Measurements from ENCODE around the gene THSD7A. TPM values are rescaled to one million over a fixed set of nuclear protein-coding genes. Genes with fewer than 3 reads are reported as not detected.

Gene THSD7A
- total RNA-seq, 1 donor from 2014 or later: 0.28 TPM

DNA sequence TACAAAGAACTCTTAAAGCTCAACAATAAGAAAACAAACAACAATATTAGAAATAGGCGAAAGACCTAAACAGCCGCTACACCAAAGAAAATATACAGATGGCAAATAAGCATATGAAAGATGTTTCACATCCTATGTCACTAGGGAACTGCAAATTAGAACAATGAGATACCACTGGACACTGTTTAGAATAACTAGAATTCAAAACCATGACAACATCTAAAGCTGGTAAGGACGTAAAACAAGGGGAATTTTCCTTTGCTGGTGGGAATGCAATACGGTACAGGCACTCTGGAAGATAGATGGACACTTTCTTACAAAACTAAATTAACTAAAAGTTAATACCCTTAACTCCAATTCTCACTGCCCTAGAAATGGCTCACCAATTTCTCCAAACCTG is 44.5 kb downstream of the THSD7A start:
- TF ChIP-seq EZH2phosphoT487 (IDR thresholded peaks at IDR 0.05) (no peak), EZH2 (IDR thresholded peaks at IDR 0.05) (no peak)
- TF ChIP-seq, protein P1, sequence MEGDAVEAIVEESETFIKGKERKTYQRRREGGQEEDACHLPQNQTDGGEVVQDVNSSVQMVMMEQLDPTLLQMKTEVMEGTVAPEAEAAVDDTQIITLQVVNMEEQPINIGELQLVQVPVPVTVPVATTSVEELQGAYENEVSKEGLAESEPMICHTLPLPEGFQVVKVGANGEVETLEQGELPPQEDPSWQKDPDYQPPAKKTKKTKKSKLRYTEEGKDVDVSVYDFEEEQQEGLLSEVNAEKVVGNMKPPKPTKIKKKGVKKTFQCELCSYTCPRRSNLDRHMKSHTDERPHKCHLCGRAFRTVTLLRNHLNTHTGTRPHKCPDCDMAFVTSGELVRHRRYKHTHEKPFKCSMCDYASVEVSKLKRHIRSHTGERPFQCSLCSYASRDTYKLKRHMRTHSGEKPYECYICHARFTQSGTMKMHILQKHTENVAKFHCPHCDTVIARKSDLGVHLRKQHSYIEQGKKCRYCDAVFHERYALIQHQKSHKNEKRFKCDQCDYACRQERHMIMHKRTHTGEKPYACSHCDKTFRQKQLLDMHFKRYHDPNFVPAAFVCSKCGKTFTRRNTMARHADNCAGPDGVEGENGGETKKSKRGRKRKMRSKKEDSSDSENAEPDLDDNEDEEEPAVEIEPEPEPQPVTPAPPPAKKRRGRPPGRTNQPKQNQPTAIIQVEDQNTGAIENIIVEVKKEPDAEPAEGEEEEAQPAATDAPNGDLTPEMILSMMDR (IDR thresholded peaks at IDR 0.05): no peak
- Histone ChIP-seq H2AFZ (replicated peaks) (no peak overlapping the region), H4K20me1 (ENCODE audit: low read depth) (no peaks in the 10 kb centered on the region), H3K9ac (no peak overlapping the region), H3K27me3 (no peaks in the 10 kb centered on the region), H3K27ac (no peak overlapping the region), H3K9me3 (ENCODE audit: low read depth) (no peaks in the 10 kb centered on the region), H3K4me2 (no peak overlapping the region), H3F3A (ENCODE audit: low read depth) (no peaks in the 10 kb centered on the region), H3K79me2 (ENCODE audit: low read depth) (no peaks in the 10 kb centered on the region), H3K36me3 (no peaks in the 10 kb centered on the region), H3K4me3 (no peak overlapping the region), H3K4me1 (no peaks in the 10 kb centered on the region)
- Mint-ChIP-seq H3K4me1 (no peaks in the 10 kb centered on the region), H3K9me3 (no peaks in the 10 kb centered on the region), H3K27ac (no peak overlapping the region), H3K4me3 (no peak overlapping the region), H3K36me3 (no peaks in the 10 kb centered on the region), H3K27me3 (ENCODE audit: insufficient read depth, low read depth) (no peaks in the 10 kb centered on the region)
- DNase-seq (ENCODE audit: low spot score): no peak

DNA sequence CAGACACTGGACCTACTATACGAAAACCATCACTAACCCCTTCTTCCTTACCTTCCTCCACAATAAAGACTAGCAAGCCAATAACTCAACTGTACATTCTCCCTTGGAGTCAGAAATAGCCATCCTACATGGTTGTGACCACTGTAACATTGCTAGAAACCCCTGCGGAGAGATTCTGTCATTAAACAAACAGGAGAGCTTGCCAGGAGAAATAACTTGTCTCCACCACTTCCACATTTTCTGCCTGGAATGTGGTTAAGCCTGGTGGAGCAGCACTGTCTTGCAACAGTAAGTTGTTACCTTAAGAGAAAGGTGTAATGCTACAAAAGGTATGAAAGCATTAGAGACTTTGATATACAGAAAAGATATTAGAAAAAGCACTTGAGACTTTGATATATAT is 45.8 kb downstream of the THSD7A start:
- Histone ChIP-seq H3K4me3 (no peak overlapping the region), H2AFZ (replicated peaks) (peak overlapping the region; percentile 78), H3K4me1 (no peaks in the 10 kb centered on the region), H4K20me1 (ENCODE audit: low read depth) (no peaks in the 10 kb centered on the region), H3K36me3 (no peaks in the 10 kb centered on the region), H3F3A (ENCODE audit: low read depth) (no peaks in the 10 kb centered on the region), H3K4me2 (no peak overlapping the region), H3K27ac (no peak overlapping the region), H3K27me3 (no peaks in the 10 kb centered on the region), H3K79me2 (ENCODE audit: low read depth) (no peaks in the 10 kb centered on the region), H3K9me3 (ENCODE audit: low read depth) (no peaks in the 10 kb centered on the region), H3K9ac (no peak overlapping the region)
- no peaks in the 10 kb centered on the region for H3K36me3 Mint-ChIP-seq
- no peaks in the 10 kb centered on the region for H3K9me3 Mint-ChIP-seq
- H3K4me1 Mint-ChIP-seq: no peaks in the 10 kb centered on the region
- no peak overlapping the region for H3K4me3 Mint-ChIP-seq
- no peak overlapping the region for H3K27ac Mint-ChIP-seq
- no peaks in the 10 kb centered on the region for H3K27me3 Mint-ChIP-seq (ENCODE audit: insufficient read depth, low read depth)
- TF ChIP-seq EZH2phosphoT487 (IDR thresholded peaks at IDR 0.05) (no peak), EZH2 (IDR thresholded peaks at IDR 0.05) (no peak)
- TF ChIP-seq, protein P1 (IDR thresholded peaks at IDR 0.05): no peak
- peak; percentile 3 for DNase-seq (ENCODE audit: low spot score)

DNA sequence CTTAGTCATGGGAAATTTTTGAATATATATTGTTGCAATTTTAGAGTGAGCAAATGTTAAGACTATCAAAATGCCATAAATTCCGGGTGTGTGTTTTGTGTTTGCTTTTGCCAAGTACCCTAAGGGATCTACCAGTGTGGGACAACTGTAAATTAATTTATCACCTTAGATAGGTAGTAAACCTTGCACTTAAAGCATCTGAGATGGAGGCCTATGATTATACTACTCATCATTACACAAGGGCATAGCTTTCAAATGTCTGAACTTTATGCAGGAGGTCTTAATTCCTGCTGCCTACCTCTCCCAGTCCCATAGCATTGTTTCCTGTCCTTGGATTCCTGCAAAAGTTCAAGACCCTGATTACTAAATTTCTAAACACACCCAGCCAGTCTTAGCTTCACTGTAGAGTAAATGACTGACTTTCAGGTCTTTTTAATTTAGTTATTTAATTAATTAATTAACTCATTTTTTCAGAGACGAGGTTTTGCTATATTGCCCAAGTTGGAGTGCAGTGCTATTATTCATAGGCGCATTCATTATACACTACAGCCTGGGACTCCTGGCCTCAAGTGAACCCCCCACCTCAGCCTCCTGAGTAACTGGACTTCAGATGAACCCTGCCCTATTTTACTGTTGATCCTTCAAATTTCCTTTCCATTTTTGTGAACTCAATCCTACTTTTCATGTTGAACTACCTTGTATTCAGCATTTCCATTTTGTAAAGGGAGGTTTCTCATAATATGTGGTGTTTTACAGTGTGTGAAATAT is 47.0 kb downstream of the THSD7A start:
- Histone ChIP-seq H3F3A (ENCODE audit: low read depth) (no peaks in the 10 kb centered on the region), H3K36me3 (no peaks in the 10 kb centered on the region), H3K27me3 (no peaks in the 10 kb centered on the region), H3K79me2 (ENCODE audit: low read depth) (no peaks in the 10 kb centered on the region), H3K9me3 (ENCODE audit: low read depth) (no peaks in the 10 kb centered on the region), H3K4me3 (no peak overlapping the region), H3K9ac (no peak overlapping the region), H3K4me1 (no peaks in the 10 kb centered on the region), H3K27ac (no peak overlapping the region), H3K4me2 (no peak overlapping the region), H2AFZ (replicated peaks) (no peak overlapping the region), H4K20me1 (ENCODE audit: low read depth) (no peaks in the 10 kb centered on the region)
- no peaks in the 10 kb centered on the region for H3K36me3 Mint-ChIP-seq
- no peaks in the 10 kb centered on the region for H3K9me3 Mint-ChIP-seq
- no peak overlapping the region for H3K4me3 Mint-ChIP-seq
- DNase-seq (ENCODE audit: low spot score): no peak
- TF ChIP-seq EZH2 (IDR thresholded peaks at IDR 0.05) (no peak), EZH2phosphoT487 (IDR thresholded peaks at IDR 0.05) (no peak)
- TF ChIP-seq, protein P1 (IDR thresholded peaks at IDR 0.05): no peak
- H3K27me3 Mint-ChIP-seq (ENCODE audit: insufficient read depth, low read depth): no peaks in the 10 kb centered on the region
- H3K27ac Mint-ChIP-seq: no peak overlapping the region
- no peaks in the 10 kb centered on the region for H3K4me1 Mint-ChIP-seq

All from neural progenitor cell (in vitro differentiated cells).